Skeletal muscle tissue (tissue), 4 donors: ENCODE results near the gene LAPTM4A. TPM values are rescaled to one million over a fixed set of nuclear protein-coding genes. Genes with fewer than 3 reads are reported as not detected.

Experiments
- H3K27ac ChIP-seq: one replicate; pipeline ENCODE4 v1.7.0; 2013; ENCODE audit warnings: mild to moderate bottlenecking, low read depth, low read length, inconsistent platforms
- H3K27me3 ChIP-seq, 3 donors: one replicate each; pipeline ENCODE4 v1.7.0; 2013; ENCODE audit warnings: low read length in 3 of 3; ENCODE audit not compliant: control insufficient read depth in 3 of 3, insufficient read depth in 3 of 3
- H3K36me3 ChIP-seq, 3 donors: one replicate each; pipeline ENCODE4 v1.7.0; 2013; ENCODE audit warnings: low read length in 3 of 3; ENCODE audit not compliant: control insufficient read depth in 3 of 3, insufficient read depth in 3 of 3
- H3K4me1 ChIP-seq, 3 donors: one replicate each; pipeline ENCODE4 v1.7.0; 2013; ENCODE audit warnings: low read length in 3 of 3, mild to moderate bottlenecking in 3 of 3; ENCODE audit not compliant: control insufficient read depth in 3 of 3, insufficient read depth in 3 of 3
- H3K4me3 ChIP-seq, 3 donors: one replicate each; pipeline ENCODE4 v1.7.0; 2013; ENCODE audit warnings: low read length in 3 of 3
- H3K9ac ChIP-seq, 3 donors: one replicate each; pipeline ENCODE4 v1.7.0; 2013; ENCODE audit warnings: low read length in 3 of 3, mild to moderate bottlenecking in 3 of 3, moderate library complexity in 2 of 3, low read depth in 1 of 3
- H3K9me3 ChIP-seq, 3 donors: one replicate each; pipeline ENCODE4 v1.7.0; 2013; ENCODE audit warnings: low read length in 3 of 3; ENCODE audit not compliant: control insufficient read depth in 3 of 3
- total RNA-seq: library from RNA; depleted of rRNA; stranded (reverse); fragments of >200 nt; gene quantifications from one replicate; pipeline ENCODE4 v1.2.3, GENCODE V29; 2014
- donor health status: Osteomylitis.

Gene LAPTM4A
- total RNA-seq, 1 donor from 2014 or later = 269 TPM

DNA sequence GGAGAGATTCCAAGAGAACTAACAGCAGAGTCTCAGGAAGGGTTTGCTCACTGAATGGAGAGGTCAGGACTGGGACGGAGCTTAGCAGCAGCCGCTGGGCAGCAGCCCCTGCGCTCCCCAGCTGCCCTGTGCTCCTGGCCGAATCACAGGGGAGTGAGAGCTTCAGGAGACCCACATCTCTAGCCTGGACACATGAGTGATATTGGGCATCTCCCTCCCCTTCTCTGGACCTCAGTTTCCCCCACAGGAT, 39.5 kb downstream of the LAPTM4A start:
- H3K36me3 ChIP-seq = no peaks in the 10 kb centered on the region
- H3K9me3 ChIP-seq = peaks cover 0 to 4% (median 0%) of the 10 kb centered on the region in 3 donors
- no peak overlapping the region for H3K27ac ChIP-seq
- peak overlapping the region in 1 of 3 donors; percentile 72 for H3K9ac ChIP-seq
- peaks cover 6 to 21% (median 16%) of the 10 kb centered on the region in 3 donors for H3K27me3 ChIP-seq
- peaks cover 6 to 14% (median 8%) of the 10 kb centered on the region in 3 donors for H3K4me1 ChIP-seq
- H3K4me3 ChIP-seq = peak overlapping the region in 2 of 3 donors; percentile 65 to 71

DNA sequence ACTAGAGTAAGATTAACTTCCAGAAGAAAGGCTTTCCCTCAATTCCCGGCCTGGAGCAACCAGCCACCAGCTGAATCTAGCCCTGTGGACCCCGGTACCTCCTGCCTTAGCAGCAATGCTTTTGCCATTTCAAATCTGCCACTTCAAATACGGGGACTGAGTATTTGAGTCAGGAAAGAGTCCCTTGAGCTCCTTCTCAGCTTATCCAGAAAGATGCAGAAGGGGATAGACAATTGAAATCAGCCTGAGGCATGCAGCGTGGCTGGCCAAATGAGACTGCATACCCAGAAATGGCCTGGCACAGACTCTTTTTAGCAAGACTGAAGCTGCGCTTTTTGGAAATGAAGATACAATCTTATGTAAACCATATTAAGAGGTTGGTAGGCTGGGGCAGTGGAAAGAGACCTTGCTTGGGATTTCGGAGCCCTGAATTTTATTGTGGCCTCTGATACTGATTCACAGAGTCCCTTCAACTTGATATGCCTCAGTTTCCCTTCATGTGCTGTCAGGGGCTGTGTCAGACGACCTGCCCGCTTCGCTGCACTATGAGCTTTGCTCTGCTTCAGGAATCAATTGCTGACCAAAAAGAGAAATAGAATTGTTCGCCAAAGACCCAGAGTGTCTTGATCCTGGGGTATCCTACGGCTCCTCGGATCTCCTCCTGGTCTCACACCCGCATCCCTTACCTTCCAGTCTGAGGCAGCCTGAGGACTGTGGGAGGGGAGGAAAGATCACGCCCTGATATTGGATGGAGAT, 40.0 kb downstream of the LAPTM4A start:
- Histone ChIP-seq H3K4me3 (no peak overlapping the region), H3K27me3 (peaks cover 6 to 21% (median 16%) of the 10 kb centered on the region in 3 donors), H3K9me3 (peaks cover 0 to 4% (median 0%) of the 10 kb centered on the region in 3 donors), H3K9ac (no peak overlapping the region), H3K27ac (no peak overlapping the region), H3K36me3 (no peaks in the 10 kb centered on the region), H3K4me1 (peaks cover 6 to 14% (median 8%) of the 10 kb centered on the region in 3 donors)

DNA sequence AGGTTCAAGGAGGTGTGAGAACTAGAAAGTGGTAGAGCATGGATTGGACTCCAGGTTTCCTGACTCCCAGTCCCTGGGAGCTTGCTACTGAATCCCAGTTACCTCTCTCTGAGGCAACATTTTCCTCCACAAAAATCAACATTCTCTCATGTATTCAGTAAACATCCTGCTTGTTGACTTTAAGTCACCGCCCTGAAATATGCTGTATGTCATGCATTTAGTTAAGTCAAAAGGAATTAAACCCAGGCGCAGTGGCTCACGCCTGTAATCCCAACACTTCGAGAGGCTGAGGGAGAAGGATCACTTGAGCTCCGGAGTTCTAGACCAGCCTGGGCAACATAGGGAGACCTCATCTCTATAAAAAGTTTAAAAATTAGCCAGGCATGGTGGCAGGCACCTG, 42.7 kb downstream of the LAPTM4A start:
- no peak overlapping the region for H3K4me3 ChIP-seq
- no peak overlapping the region for H3K9ac ChIP-seq
- no peaks in the 10 kb centered on the region for H3K36me3 ChIP-seq
- peaks cover 6 to 21% (median 16%) of the 10 kb centered on the region in 3 donors for H3K27me3 ChIP-seq
- H3K27ac ChIP-seq = no peak overlapping the region
- H3K4me1 ChIP-seq = peaks cover 6 to 14% (median 8%) of the 10 kb centered on the region in 3 donors
- H3K9me3 ChIP-seq = no peaks in the 10 kb centered on the region

DNA sequence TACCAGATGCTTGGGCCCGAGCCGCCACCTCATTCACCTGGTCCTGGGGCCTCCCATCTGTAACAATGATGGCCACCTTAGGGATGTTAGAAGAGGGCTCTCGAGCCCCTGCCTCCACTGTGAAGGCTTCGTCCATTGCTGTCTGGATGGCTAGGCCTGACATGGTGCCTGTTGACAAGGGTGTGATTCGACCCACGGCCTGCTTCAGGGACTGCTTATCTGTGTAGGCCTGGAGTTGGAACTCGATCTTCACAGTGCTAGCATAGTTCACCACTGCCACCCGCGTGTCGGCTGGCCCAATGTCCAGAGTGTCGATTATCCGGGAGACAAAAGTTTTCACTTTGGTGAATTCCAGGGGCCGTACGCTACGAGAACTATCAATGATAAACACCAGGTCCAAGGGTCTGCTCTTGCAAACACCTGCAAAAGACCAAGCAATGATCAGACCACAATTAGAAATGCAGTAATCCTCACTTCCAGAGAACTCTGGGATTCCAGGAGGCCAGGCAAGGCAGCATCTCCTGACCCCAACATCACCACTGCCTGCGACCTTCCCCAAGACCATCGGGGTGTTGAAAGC, 45.4 kb downstream of the LAPTM4A start:
- peaks cover under 1 to 9% (median 3%) of the 10 kb centered on the region in 3 donors for H3K27me3 ChIP-seq
- no peaks in the 10 kb centered on the region for H3K4me1 ChIP-seq
- H3K9me3 ChIP-seq = no peaks in the 10 kb centered on the region
- H3K9ac ChIP-seq = no peak overlapping the region
- H3K4me3 ChIP-seq = no peak overlapping the region
- no peaks in the 10 kb centered on the region for H3K36me3 ChIP-seq
- H3K27ac ChIP-seq = no peak overlapping the region

DNA sequence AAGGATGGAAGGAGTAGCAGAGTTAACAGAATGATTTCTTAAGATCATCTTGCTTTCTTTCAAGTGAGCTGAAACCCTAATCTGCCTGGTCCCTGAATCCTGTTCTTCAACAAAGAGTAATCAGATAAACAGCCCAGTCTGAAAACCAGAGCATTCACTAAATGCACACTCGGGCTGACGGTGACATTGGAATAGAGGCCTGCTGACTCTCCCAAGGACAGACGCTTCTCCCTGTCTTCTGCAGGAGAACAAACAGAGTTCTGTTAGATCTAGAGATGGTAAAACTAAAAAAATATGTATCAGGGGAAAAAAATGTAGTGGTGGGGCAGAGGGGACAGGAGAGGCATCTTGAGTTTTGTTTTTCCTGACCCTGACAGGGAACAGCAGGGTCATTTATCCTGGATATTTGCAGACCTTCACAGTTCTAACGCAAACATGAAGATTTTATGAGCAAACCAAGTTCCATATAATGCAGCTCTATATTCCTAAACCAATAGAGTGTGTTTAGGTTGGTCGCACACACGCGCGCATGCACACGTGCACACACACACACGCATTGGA, 46.3 kb downstream of the LAPTM4A start:
- peaks cover 0 to 3% (median under 1%) of the 10 kb centered on the region in 3 donors for H3K27me3 ChIP-seq
- no peak overlapping the region for H3K9ac ChIP-seq
- H3K36me3 ChIP-seq = no peaks in the 10 kb centered on the region
- no peak overlapping the region for H3K27ac ChIP-seq
- no peak overlapping the region for H3K4me3 ChIP-seq
- no peaks in the 10 kb centered on the region for H3K9me3 ChIP-seq
- no peaks in the 10 kb centered on the region for H3K4me1 ChIP-seq

DNA sequence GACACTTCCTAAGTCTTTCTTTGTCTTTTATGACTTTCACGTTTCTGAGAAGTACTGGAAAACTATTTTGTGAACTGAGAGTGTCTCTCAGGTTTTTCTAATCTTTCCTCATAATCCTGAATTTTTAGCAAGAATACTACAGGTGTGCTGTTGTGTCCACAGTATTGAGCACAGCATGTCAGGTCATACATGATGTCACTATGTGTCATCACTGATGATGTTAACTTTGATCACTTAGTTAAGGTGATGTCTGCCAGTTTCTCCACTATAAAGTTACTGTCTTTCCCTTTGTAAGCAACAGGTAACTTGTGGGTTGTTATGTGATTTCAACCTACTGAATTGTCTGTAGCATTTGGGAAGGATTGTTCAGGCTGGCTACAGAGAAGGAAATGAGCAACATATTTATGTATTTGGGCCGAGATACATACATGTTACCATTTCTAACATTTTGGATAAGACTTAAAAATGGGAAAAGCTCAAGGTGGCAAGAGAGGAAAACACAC, 50.0 kb downstream of the LAPTM4A start:
- H3K36me3 ChIP-seq = no peaks in the 10 kb centered on the region
- H3K27me3 ChIP-seq = peaks cover 0 to 2% (median 0%) of the 10 kb centered on the region in 3 donors
- no peaks in the 10 kb centered on the region for H3K9me3 ChIP-seq
- H3K4me1 ChIP-seq = no peaks in the 10 kb centered on the region
- no peak overlapping the region for H3K4me3 ChIP-seq
- no peak overlapping the region for H3K27ac ChIP-seq
- H3K9ac ChIP-seq = no peak overlapping the region

DNA sequence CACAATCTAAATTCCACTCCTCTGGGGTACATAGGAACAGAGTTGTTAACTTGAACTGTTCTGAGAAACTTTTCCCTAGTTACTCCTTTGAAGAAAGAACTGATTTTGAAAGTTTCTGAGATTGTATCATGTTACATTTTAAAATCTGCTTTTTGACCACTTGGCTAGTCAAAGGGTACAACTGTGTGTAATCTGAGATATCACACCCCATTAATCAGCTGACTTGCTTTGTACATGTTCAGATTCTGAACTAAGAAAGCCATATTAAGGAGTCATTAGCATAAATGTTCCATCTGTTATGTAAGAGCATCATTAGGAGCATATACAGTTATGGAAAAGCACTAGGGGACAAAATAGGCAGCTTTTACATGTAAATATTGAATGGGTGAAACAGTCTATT, 57.7 kb downstream of the LAPTM4A start:
- peaks cover 9 to 11% (median 11%) of the 10 kb centered on the region in 3 donors for H3K4me1 ChIP-seq
- no peak overlapping the region for H3K4me3 ChIP-seq
- no peaks in the 10 kb centered on the region for H3K9me3 ChIP-seq
- no peak overlapping the region for H3K9ac ChIP-seq
- H3K27ac ChIP-seq = no peak overlapping the region
- no peaks in the 10 kb centered on the region for H3K36me3 ChIP-seq
- peaks cover 0 to 4% (median 0%) of the 10 kb centered on the region in 3 donors for H3K27me3 ChIP-seq

DNA sequence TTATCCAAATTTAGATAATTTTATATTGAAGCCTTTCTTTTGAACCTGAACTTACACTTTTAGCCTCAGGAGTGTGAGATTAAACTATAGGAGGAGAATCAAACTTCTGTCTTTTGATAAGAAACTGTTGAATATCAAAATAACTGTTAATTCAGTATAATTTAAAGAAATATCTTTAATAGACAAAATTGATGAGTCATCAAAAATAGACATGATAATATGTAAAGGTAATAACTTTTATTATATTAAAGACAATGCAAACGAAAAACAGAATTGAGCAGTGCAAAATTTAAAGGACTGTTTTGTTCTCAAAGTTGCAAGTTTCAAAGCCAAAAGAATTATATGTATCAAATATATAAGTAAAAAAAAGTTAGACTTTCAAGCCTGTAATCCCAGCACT, 59.5 kb downstream of the LAPTM4A start:
- Histone ChIP-seq H3K9me3 (no peaks in the 10 kb centered on the region), H3K27me3 (peaks cover 0 to 4% (median 0%) of the 10 kb centered on the region in 3 donors), H3K4me1 (peaks cover 9 to 15% (median 11%) of the 10 kb centered on the region in 3 donors), H3K27ac (no peak overlapping the region), H3K4me3 (no peak overlapping the region), H3K9ac (no peak overlapping the region), H3K36me3 (no peaks in the 10 kb centered on the region)

DNA sequence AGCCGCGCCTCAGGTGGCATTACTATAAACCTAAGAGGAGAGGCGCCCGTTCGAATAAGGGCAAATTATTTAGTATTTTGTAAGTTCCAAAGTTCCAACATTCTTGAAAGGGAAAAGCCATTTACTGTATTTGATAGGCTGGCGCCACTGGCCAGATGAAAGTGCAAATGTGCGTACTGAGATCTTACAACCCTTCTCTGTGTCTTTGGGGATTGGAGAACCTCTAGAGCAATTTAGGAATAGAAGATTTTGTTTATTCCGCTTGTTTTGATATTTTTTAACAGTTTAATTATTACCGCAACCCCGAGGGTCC, 61.1 kb downstream of the LAPTM4A start:
- H3K9me3 ChIP-seq = no peaks in the 10 kb centered on the region
- peak overlapping the region; percentile 86 to 92 (median 90) for H3K4me3 ChIP-seq
- H3K36me3 ChIP-seq = no peaks in the 10 kb centered on the region
- H3K9ac ChIP-seq = peak overlapping the region; percentile 64 to 78 (median 66)
- H3K27me3 ChIP-seq = peaks cover 0 to 4% (median 0%) of the 10 kb centered on the region in 3 donors
- no peak overlapping the region for H3K27ac ChIP-seq
- H3K4me1 ChIP-seq = peaks cover 9 to 15% (median 11%) of the 10 kb centered on the region in 3 donors
